ENCODE data around the gene ALG12. TPM values are rescaled to one million over a fixed set of nuclear protein-coding genes. Genes with fewer than 3 reads are reported as not detected.

The ALG12 gene
- total and polyA plus RNA-seq, 2 experiments from 2014 or later: 18.7 to 23.3 TPM

GRCh38 chr22:49950396-49950994 lies 32.3 kb upstream of the ALG12 start:
- H3K4me3 ChIP-seq: no peak overlapping the region
- no peaks in the 10 kb centered on the region for H3K36me3 Mint-ChIP-seq (ENCODE audit: low read depth)
- no peak overlapping the region for H3K27ac ChIP-seq (ENCODE audit: low read depth)
- TF ChIP-seq CREB1 (CRISPR knock-in tag; IDR thresholded peaks at IDR 0.05; ENCODE audit: low read depth) (no peak), POLR2AphosphoS5 (IDR thresholded peaks at IDR 0.05; ENCODE audit: low read depth) (no peak), ETS1 (IDR thresholded peaks at IDR 0.05) (no peak), EZH2phosphoT487 (IDR thresholded peaks at IDR 0.05; ENCODE audit: unreplicated experiment) (no peak), STAT1 (IDR thresholded peaks at IDR 0.05; ENCODE audit: unreplicated experiment) (no peak), REST (IDR thresholded peaks at IDR 0.05; ENCODE audit: unreplicated experiment) (no peak), NANOG (IDR thresholded peaks at IDR 0.05; ENCODE audit: borderline replicate concordance) (no peak), EZH2 (IDR thresholded peaks at IDR 0.05; ENCODE audit: low read depth, unreplicated experiment) (no peak), ZNF114 (CRISPR knock-in tag; IDR thresholded peaks at IDR 0.05) (no peak), ZNF331 (CRISPR knock-in tag; IDR thresholded peaks at IDR 0.05; ENCODE audit: low read depth) (no peak), JUNB (IDR thresholded peaks at IDR 0.05; ENCODE audit: unreplicated experiment) (no peak), CTCF (conservative IDR thresholded peaks at IDR 0.05; ENCODE audit: low read depth in 2 of 2) (no peak), ZNF462 (CRISPR knock-in tag; IDR thresholded peaks at IDR 0.05) (no peak)
- no peak overlapping the region for H3K27ac Mint-ChIP-seq
- peaks cover 16% of the 10 kb centered on the region for H3K4me1 Mint-ChIP-seq
- no peaks in the 10 kb centered on the region for H3K27me3 ChIP-seq (ENCODE audit: insufficient read depth)
- no peaks in the 10 kb centered on the region for H3K9me2 ChIP-seq (ENCODE audit: insufficient read depth)
- DNase-seq (ENCODE audit: low spot score) (no peak), ATAC-seq (no peak)
- H2AFZ ChIP-seq: no peak overlapping the region
- H4K20me1 ChIP-seq (replicated peaks; ENCODE audit: insufficient read depth): no peaks in the 10 kb centered on the region
- no peaks in the 10 kb centered on the region for H3K79me2 ChIP-seq (replicated peaks; ENCODE audit: insufficient read depth)
- H3K4me1 ChIP-seq (ENCODE audit: insufficient read depth): peaks cover 10% of the 10 kb centered on the region; the same call in 1 of the 2 replicates
- no peak overlapping the region for H3K4me3 Mint-ChIP-seq
- H3K9me3 Mint-ChIP-seq: no peaks in the 10 kb centered on the region
- no peak overlapping the region for H3K4me2 ChIP-seq
- H3F3A ChIP-seq (replicated peaks; ENCODE audit: low read depth): 0 out of 2 replicates have a peak, but pooled peaks cover 2% of the 10 kb centered on the region
- H3K27me3 Mint-ChIP-seq (ENCODE audit: insufficient read depth, low read depth, poor library complexity): peaks cover 3% of the 10 kb centered on the region
- H3K36me3 ChIP-seq (ENCODE audit: insufficient read depth): no peaks in the 10 kb centered on the region

Measured in GM23338 (cell line).